ENCODE measurements around the gene BNC2. TPM values are rescaled to one million over a fixed set of nuclear protein-coding genes. Genes with fewer than 3 reads are reported as not detected.
"Not testable (repeated sequence)": the region's sequence is repeated elsewhere in the genome, so short reads cannot be mapped to it uniquely, and the experiment has no call there.

BNC2 gene
- total RNA-seq, result not detected
- total RNA-seq, result 0 to 0.35 reads per million in 2 donors

- Mint-ChIP-seq H3K4me1 (no peaks in the 10 kb centered on the region), H3K27me3 (peaks cover 18% of the 10 kb centered on the region), H3K4me3 (no peak within 1 kb of the TSS), H3K36me3 (ENCODE audit: low read depth) (no peaks in the 10 kb centered on the region), H3K27ac (no peak within 1 kb of the TSS)
- H3K9me3 ChIP-seq (ENCODE audit: control insufficient read depth, low read length, poor library complexity, severe bottlenecking), result no peaks in the 10 kb centered on the region
- ATAC-seq (no peak), DNase-seq (no peak)
Measured at GRCh38 chr9:16870596-16871335, at the start of gene BNC2. TSS of gene BNC2 (minus strand) at chr9:16870670. CDS start at chr9:16870648, 22 bp downstream.

GRCh38 chr9:16918920-16919319 is 48.5 kb upstream of the BNC2 start:
- Mint-ChIP-seq H3K27ac (no peak overlapping the region), H3K27me3 (no peaks in the 10 kb centered on the region), H3K36me3 (ENCODE audit: low read depth) (no peaks in the 10 kb centered on the region), H3K4me1 (no peaks in the 10 kb centered on the region), H3K4me3 (no peak overlapping the region)
- no peak for ATAC-seq
- no peaks in the 10 kb centered on the region for H3K9me3 ChIP-seq (ENCODE audit: control insufficient read depth, low read length, poor library complexity, severe bottlenecking)
- DNase-seq, result no peak

DNA sequence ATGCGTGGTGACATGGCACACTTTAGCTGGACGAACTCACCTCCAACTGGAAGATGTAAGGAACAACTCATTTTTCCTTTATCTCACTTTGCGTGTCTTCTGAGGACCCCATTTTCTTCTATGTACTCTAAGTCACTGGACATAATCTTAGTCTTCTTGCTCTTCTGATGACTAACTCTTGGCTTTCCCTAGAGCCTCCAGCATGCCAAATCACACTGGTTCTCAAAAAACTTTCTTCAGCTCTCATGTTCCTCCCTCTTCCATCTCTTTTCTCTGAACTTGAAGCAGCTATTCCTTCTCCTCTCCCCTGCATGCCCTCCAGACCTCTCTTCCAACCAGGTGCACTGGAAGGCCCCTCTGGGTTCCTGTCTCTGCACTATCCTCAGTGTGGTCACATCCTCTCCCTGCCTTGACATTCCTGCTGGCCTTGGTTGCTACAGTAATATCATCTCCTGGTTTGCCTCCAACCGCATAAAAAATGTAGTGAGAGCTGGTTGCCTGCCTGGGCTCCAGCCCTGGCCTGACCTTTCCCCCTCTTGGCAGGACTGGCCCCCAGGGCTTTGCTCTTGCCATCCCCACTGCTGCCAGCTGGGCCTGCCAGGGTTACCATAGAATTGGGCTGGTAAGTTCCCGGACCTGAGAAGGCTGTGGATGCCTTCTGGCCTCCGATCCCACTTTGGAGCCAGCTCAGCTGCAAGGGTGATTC is 44.8 kb upstream of the BNC2 start:
- Mint-ChIP-seq H3K27ac (no peak overlapping the region), H3K4me1 (no peaks in the 10 kb centered on the region)
- no peaks in the 10 kb centered on the region for H3K9me3 ChIP-seq (ENCODE audit: control insufficient read depth, low read length, poor library complexity, severe bottlenecking)

GRCh38 chr9:16912197-16912596 is 41.7 kb upstream of the BNC2 start:
- Mint-ChIP-seq H3K27me3 (no peaks in the 10 kb centered on the region), H3K27ac (no peak overlapping the region), H3K36me3 (ENCODE audit: low read depth) (no peaks in the 10 kb centered on the region), H3K4me3 (no peak overlapping the region), H3K4me1 (no peaks in the 10 kb centered on the region)
- DNase-seq (no peak), ATAC-seq (no peak)
- no peaks in the 10 kb centered on the region for H3K9me3 ChIP-seq (ENCODE audit: control insufficient read depth, low read length, poor library complexity, severe bottlenecking)

More for the DNA sequence above, 44.8 kb upstream of the BNC2 start:
- H3K36me3 Mint-ChIP-seq (ENCODE audit: low read depth), result no peaks in the 10 kb centered on the region
- H3K27me3 Mint-ChIP-seq, result no peaks in the 10 kb centered on the region
- no peak for DNase-seq
- ATAC-seq, result no peak
- H3K4me3 Mint-ChIP-seq, result no peak overlapping the region

DNA sequence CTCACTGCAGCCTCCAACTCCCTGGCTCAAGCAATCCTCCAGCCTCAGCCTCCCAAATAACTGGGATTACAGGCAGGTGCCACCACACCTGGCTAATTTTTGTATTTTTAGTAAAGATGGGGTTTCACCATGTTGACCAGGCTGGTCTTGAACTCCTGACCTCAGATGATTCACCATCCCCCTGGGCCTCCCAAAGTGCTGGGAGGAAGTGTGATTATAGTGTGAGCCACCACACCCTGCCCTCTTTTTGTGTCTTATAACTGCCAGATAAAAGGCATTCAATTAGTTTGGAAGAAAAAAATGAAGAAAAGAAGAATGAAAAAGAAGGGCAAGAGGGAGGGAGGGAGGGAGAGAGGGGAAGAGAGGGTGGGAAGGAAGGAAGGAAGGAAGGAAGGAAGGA is 37.7 kb upstream of the BNC2 start:
- not testable (repeated sequence) for H3K27ac Mint-ChIP-seq; DNase-seq; H3K36me3 Mint-ChIP-seq (ENCODE audit: low read depth); H3K4me1 Mint-ChIP-seq; H3K27me3 Mint-ChIP-seq; ATAC-seq; H3K9me3 ChIP-seq (ENCODE audit: control insufficient read depth, low read length, poor library complexity, severe bottlenecking); H3K4me3 Mint-ChIP-seq

DNA sequence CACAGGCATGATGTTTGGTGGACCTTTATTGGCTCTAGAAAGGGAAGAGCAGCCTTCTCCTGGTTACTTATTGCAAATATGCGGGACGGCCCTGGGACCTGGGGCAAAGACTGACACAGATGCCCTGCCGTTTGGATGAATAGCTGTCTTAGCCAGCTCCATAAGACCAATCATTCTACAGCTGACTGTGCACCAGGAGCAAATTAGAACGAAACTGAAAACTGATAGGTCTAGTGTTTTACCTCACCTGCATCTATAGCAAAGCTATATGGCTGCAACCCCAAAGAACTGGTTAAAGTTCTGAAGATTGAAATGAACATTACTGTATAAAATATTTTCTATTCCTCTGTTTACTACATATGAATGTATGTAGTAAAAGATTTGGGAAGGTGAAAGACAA is 34.2 kb upstream of the BNC2 start:
- H3K27me3 Mint-ChIP-seq, result no peaks in the 10 kb centered on the region
- DNase-seq, result no peak
- H3K4me3 Mint-ChIP-seq, result no peak overlapping the region
- H3K36me3 Mint-ChIP-seq (ENCODE audit: low read depth), result no peaks in the 10 kb centered on the region
- no peak overlapping the region for H3K27ac Mint-ChIP-seq
- H3K4me1 Mint-ChIP-seq, result no peaks in the 10 kb centered on the region
- no peaks in the 10 kb centered on the region for H3K9me3 ChIP-seq (ENCODE audit: control insufficient read depth, low read length, poor library complexity, severe bottlenecking)
- ATAC-seq, result no peak

- no peaks in the 10 kb centered on the region for H3K36me3 Mint-ChIP-seq (ENCODE audit: low read depth)
- no peaks in the 10 kb centered on the region for H3K9me3 ChIP-seq (ENCODE audit: control insufficient read depth, low read length, poor library complexity, severe bottlenecking)
- no peaks in the 10 kb centered on the region for H3K4me1 Mint-ChIP-seq
- H3K4me3 Mint-ChIP-seq, result no peak overlapping the region
- ATAC-seq, result no peak
- no peak overlapping the region for H3K27ac Mint-ChIP-seq
- no peak for DNase-seq
- no peaks in the 10 kb centered on the region for H3K27me3 Mint-ChIP-seq
Measured at GRCh38 chr9:16901590-16901989, 31.1 kb upstream of the BNC2 start.

DNA sequence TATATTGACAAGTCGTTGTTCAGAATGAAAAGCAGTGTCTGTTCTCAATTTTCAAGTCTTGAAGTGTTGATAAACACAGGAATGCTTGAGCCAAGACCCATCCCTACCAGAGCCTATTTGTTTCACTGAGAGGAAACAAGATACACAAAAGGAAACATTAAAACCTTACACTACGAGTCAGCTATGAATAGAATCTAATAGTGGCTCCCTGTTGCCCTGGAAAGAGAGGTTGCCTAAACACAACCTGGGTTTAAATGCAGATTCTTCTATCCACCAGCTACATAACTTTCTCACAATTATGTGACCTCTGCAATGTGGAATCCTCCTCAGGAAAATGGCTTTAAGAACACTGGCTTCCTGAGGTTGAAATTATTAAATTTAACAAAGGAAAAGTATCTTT is 29.1 kb upstream of the BNC2 start:
- ATAC-seq, result no peak
- DNase-seq, result no peak
- Mint-ChIP-seq H3K4me3 (no peak overlapping the region), H3K4me1 (no peaks in the 10 kb centered on the region), H3K36me3 (ENCODE audit: low read depth) (no peaks in the 10 kb centered on the region), H3K27me3 (no peaks in the 10 kb centered on the region), H3K27ac (no peak overlapping the region)
- H3K9me3 ChIP-seq (ENCODE audit: control insufficient read depth, low read length, poor library complexity, severe bottlenecking), result no peaks in the 10 kb centered on the region

DNA sequence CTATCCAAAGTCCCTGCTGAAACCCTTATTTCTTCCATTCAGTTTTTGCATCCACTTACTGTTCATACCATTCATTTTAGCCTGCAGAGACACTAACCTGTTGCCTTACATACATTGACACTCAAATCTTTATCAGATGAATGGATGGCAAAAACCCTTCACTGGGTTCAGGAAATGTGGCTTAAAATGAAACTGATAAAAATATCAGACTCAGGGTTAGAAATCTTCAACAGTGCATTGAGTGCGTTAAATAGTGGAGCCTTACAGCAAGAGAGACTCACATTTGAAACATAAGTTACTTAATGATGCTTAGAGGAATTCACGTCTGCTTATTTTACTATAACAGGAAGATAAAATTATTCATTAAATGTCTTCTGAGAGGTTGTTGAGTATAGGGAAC is 28.0 kb upstream of the BNC2 start:
- H3K27ac Mint-ChIP-seq, result no peak overlapping the region
- no peak for ATAC-seq
- H3K27me3 Mint-ChIP-seq, result no peaks in the 10 kb centered on the region
- no peak overlapping the region for H3K4me3 Mint-ChIP-seq
- no peak for DNase-seq
- peaks cover 2% of the 10 kb centered on the region for H3K36me3 Mint-ChIP-seq (ENCODE audit: low read depth)
- H3K4me1 Mint-ChIP-seq, result no peaks in the 10 kb centered on the region
- no peaks in the 10 kb centered on the region for H3K9me3 ChIP-seq (ENCODE audit: control insufficient read depth, low read length, poor library complexity, severe bottlenecking)

GRCh38 chr9:16888594-16888993 is 18.1 kb upstream of the BNC2 start:
- Mint-ChIP-seq H3K36me3 (ENCODE audit: low read depth) (no peaks in the 10 kb centered on the region), H3K4me1 (no peaks in the 10 kb centered on the region), H3K27ac (no peak overlapping the region)

GRCh38 chr9:16885931-16886330 is 15.5 kb upstream of the BNC2 start:
- H3K4me1 Mint-ChIP-seq, result no peaks in the 10 kb centered on the region
- no peaks in the 10 kb centered on the region for H3K27me3 Mint-ChIP-seq
- no peaks in the 10 kb centered on the region for H3K36me3 Mint-ChIP-seq (ENCODE audit: low read depth)
- DNase-seq (no peak), ATAC-seq (no peak)
- no peak overlapping the region for H3K27ac Mint-ChIP-seq
- no peaks in the 10 kb centered on the region for H3K9me3 ChIP-seq (ENCODE audit: control insufficient read depth, low read length, poor library complexity, severe bottlenecking)
- H3K4me3 Mint-ChIP-seq, result no peak overlapping the region

More at GRCh38 chr9:16888594-16888993, 18.1 kb upstream of the BNC2 start:
- no peaks in the 10 kb centered on the region for H3K9me3 ChIP-seq (ENCODE audit: control insufficient read depth, low read length, poor library complexity, severe bottlenecking)
- no peak overlapping the region for H3K4me3 Mint-ChIP-seq
- H3K27me3 Mint-ChIP-seq, result no peaks in the 10 kb centered on the region
- DNase-seq, result no peak
- ATAC-seq, result no peak

DNA sequence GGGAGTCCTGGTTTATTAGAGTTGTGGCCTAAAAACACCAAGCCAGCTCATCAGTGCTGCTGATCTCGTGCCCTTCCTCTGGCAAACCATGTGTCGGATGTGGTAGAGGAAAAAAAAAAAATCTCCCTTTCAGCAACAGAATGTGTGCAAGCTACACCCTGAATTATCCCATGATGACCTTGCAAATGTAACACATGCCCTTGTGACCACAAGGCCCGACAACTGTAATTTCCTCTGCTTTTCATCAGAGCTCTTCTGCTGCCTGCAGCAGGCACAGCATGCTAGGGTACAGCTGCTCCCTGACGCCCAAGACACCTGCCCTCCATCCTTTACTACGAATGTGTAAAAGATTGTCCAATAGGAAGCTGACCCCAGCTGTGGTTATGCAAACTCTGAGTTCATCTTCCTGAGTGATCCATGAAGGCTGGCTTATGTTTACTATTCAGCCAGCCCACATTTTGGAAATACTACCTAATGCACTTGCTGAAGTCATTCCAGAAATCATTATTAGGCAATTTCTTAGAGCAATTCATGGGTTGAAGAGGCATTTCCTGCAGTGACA is 14.6 kb upstream of the BNC2 start:
- DNase-seq, result no peak
- no peaks in the 10 kb centered on the region for H3K9me3 ChIP-seq (ENCODE audit: control insufficient read depth, low read length, poor library complexity, severe bottlenecking)
- H3K27ac Mint-ChIP-seq, result no peak overlapping the region
- H3K36me3 Mint-ChIP-seq (ENCODE audit: low read depth), result no peaks in the 10 kb centered on the region
- no peak for ATAC-seq
- no peak overlapping the region for H3K4me3 Mint-ChIP-seq
- H3K4me1 Mint-ChIP-seq, result no peaks in the 10 kb centered on the region
- H3K27me3 Mint-ChIP-seq, result no peaks in the 10 kb centered on the region

DNA sequence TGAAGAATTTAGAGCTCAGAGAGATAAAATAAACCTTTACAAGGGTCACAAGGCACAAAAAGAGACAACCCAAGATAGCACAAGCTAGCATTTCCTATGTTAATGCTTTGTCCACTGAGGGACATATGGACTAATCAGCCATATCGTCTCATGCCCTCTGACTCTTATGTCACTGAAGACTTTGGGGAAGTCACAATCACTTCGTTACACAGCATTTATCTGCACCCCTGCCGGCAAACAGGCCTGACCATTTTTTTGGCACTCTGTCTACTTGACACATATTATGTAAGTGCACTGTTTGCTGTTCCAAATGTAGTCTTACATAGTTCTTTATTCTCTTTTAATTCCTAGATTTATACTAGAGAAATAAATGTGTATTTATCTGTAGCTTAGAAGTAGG is 13.9 kb upstream of the BNC2 start:
- Mint-ChIP-seq H3K4me1 (no peaks in the 10 kb centered on the region), H3K4me3 (no peak overlapping the region), H3K36me3 (ENCODE audit: low read depth) (no peaks in the 10 kb centered on the region), H3K27ac (no peak overlapping the region), H3K27me3 (no peaks in the 10 kb centered on the region)
- ATAC-seq, result no peak
- no peaks in the 10 kb centered on the region for H3K9me3 ChIP-seq (ENCODE audit: control insufficient read depth, low read length, poor library complexity, severe bottlenecking)
- DNase-seq, result no peak

All from T-helper 17 cell (primary cell).